ENCODE measurements around the gene EXTL2.
"Not testable (repeated sequence)": the region's sequence is repeated elsewhere in the genome, so short reads cannot be mapped to it uniquely, and the experiment has no call there.

The EXTL2 gene

GRCh38 chr1:100902365-100902764, 7.7 kb upstream of the EXTL2 start:
- H3K4me1 ChIP-seq (ENCODE audit: insufficient read depth, insufficient read length) = no peaks in the 10 kb centered on the region

GRCh38 chr1:100896481-100896982, 1.9 kb upstream of the EXTL2 start:
- Histone ChIP-seq H3K4me1 (ENCODE audit: insufficient read depth, insufficient read length) (no peaks in the 10 kb centered on the region), H3K9ac (ENCODE audit: insufficient read length, low read depth) (peak overlapping the region; percentile 95), H3K27me3 (ENCODE audit: insufficient read depth, insufficient read length) (no peaks in the 10 kb centered on the region), H3K9me3 (ENCODE audit: insufficient read depth, low read length) (peaks cover 14% of the 10 kb centered on the region; the same call in 1 of the 2 replicates), H3K36me3 (ENCODE audit: insufficient read depth, insufficient read length, low read length) (peaks cover 44% of the 10 kb centered on the region), H3K4me3 (ENCODE audit: insufficient read length, low read depth) (peak overlapping the region; percentile 95)
- DNase-seq (ENCODE audit: low read depth, low spot score) = no peak
- no peak for TF ChIP-seq ZNF274 (IDR thresholded peaks at IDR 0.05; ENCODE audit: low read depth, low read length)
- TF ChIP-seq SUZ12 (IDR thresholded peaks at IDR 0.05; ENCODE audit: extremely low read depth, insufficient read depth, insufficient read length) = no peak
- TF ChIP-seq YY1 (IDR thresholded peaks at IDR 0.05; ENCODE audit: insufficient read depth, insufficient read length) = no peak

More at GRCh38 chr1:100902365-100902764, 7.7 kb upstream of the EXTL2 start:
- H3K36me3 ChIP-seq (ENCODE audit: insufficient read depth, insufficient read length, low read length) = peaks cover 78% of the 10 kb centered on the region
- no peak overlapping the region for H3K4me3 ChIP-seq (ENCODE audit: insufficient read length, low read depth)
- H3K27me3 ChIP-seq (ENCODE audit: insufficient read depth, insufficient read length) = no peaks in the 10 kb centered on the region
- H3K9me3 ChIP-seq (ENCODE audit: insufficient read depth, low read length) = peaks cover 14% of the 10 kb centered on the region
- DNase-seq (ENCODE audit: low read depth, low spot score) = no peak
- H3K9ac ChIP-seq (ENCODE audit: insufficient read length, low read depth) = no peak overlapping the region
- TF ChIP-seq YY1 (IDR thresholded peaks at IDR 0.05; ENCODE audit: insufficient read depth, insufficient read length) (no peak), ZNF274 (IDR thresholded peaks at IDR 0.05; ENCODE audit: low read depth, low read length) (no peak), SUZ12 (IDR thresholded peaks at IDR 0.05; ENCODE audit: extremely low read depth, insufficient read depth, insufficient read length) (no peak)

GRCh38 chr1:100895540-100896480, 1.2 kb upstream of the EXTL2 start, which contains the start of gene SLC30A7:
SLC30A7 (plus strand) TSS chr1:100896090; CDS start chr1:100896263, 173 bp downstream.
- DNase-seq (ENCODE audit: low read depth, low spot score) = peak; percentile 85
- peaks cover 46% of the 10 kb centered on the region for H3K36me3 ChIP-seq (ENCODE audit: insufficient read depth, insufficient read length, low read length)
- H3K4me3 ChIP-seq (ENCODE audit: insufficient read length, low read depth) = peak within 1 kb of the TSS; percentile 95
- H3K9ac ChIP-seq (ENCODE audit: insufficient read length, low read depth) = peak within 1 kb of the TSS; percentile 95
- H3K9me3 ChIP-seq (ENCODE audit: insufficient read depth, low read length) = peaks cover 21% of the 10 kb centered on the region
- H3K27me3 ChIP-seq (ENCODE audit: insufficient read depth, insufficient read length) = no peaks in the 10 kb centered on the region
- no peak for TF ChIP-seq SUZ12 (IDR thresholded peaks at IDR 0.05; ENCODE audit: extremely low read depth, insufficient read depth, insufficient read length)
- no peak for TF ChIP-seq ZNF274 (IDR thresholded peaks at IDR 0.05; ENCODE audit: low read depth, low read length)
- no peak for TF ChIP-seq YY1 (IDR thresholded peaks at IDR 0.05; ENCODE audit: insufficient read depth, insufficient read length)
- no peaks in the 10 kb centered on the region for H3K4me1 ChIP-seq (ENCODE audit: insufficient read depth, insufficient read length)

GRCh38 chr1:100893718-100894117, 924 bp downstream of the EXTL2 start:
- no peak for TF ChIP-seq YY1 (IDR thresholded peaks at IDR 0.05; ENCODE audit: insufficient read depth, insufficient read length)
- no peak for TF ChIP-seq ZNF274 (IDR thresholded peaks at IDR 0.05; ENCODE audit: low read depth, low read length)
- no peak for TF ChIP-seq SUZ12 (IDR thresholded peaks at IDR 0.05; ENCODE audit: extremely low read depth, insufficient read depth, insufficient read length)
- Histone ChIP-seq H3K4me3 (ENCODE audit: insufficient read length, low read depth) (peak overlapping the region; percentile 95), H3K27me3 (ENCODE audit: insufficient read depth, insufficient read length) (no peaks in the 10 kb centered on the region), H3K36me3 (ENCODE audit: insufficient read depth, insufficient read length, low read length) (peaks cover 32% of the 10 kb centered on the region), H3K9ac (ENCODE audit: insufficient read length, low read depth) (peak overlapping the region; percentile 39), H3K4me1 (ENCODE audit: insufficient read depth, insufficient read length) (no peaks in the 10 kb centered on the region), H3K9me3 (ENCODE audit: insufficient read depth, low read length) (peaks cover 42% of the 10 kb centered on the region)
- no peak for DNase-seq (ENCODE audit: low read depth, low spot score)

- TF ChIP-seq SUZ12 (IDR thresholded peaks at IDR 0.05; ENCODE audit: extremely low read depth, insufficient read depth, insufficient read length) (no peak), ZNF274 (IDR thresholded peaks at IDR 0.05; ENCODE audit: low read depth, low read length) (no peak), YY1 (IDR thresholded peaks at IDR 0.05; ENCODE audit: insufficient read depth, insufficient read length) (no peak)
- no peaks in the 10 kb centered on the region for H3K27me3 ChIP-seq (ENCODE audit: insufficient read depth, insufficient read length)
Measured at GRCh38 chr1:100892554-100892953, 2.1 kb downstream of the EXTL2 start.

GRCh38 chr1:100891380-100891779, 3.3 kb downstream of the EXTL2 start:
- DNase-seq (ENCODE audit: low read depth, low spot score) = no peak
- no peak for TF ChIP-seq ZNF274 (IDR thresholded peaks at IDR 0.05; ENCODE audit: low read depth, low read length)
- no peak for TF ChIP-seq YY1 (IDR thresholded peaks at IDR 0.05; ENCODE audit: insufficient read depth, insufficient read length)
- Histone ChIP-seq H3K9me3 (ENCODE audit: insufficient read depth, low read length) (peaks cover 51% of the 10 kb centered on the region), H3K27me3 (ENCODE audit: insufficient read depth, insufficient read length) (no peaks in the 10 kb centered on the region), H3K4me3 (ENCODE audit: insufficient read length, low read depth) (no peak overlapping the region), H3K9ac (ENCODE audit: insufficient read length, low read depth) (no peak overlapping the region), H3K4me1 (ENCODE audit: insufficient read depth, insufficient read length) (no peaks in the 10 kb centered on the region), H3K36me3 (ENCODE audit: insufficient read depth, insufficient read length, low read length) (peaks cover 37% of the 10 kb centered on the region)

More at GRCh38 chr1:100892554-100892953, 2.1 kb downstream of the EXTL2 start:
- no peaks in the 10 kb centered on the region for H3K4me1 ChIP-seq (ENCODE audit: insufficient read depth, insufficient read length)
- peaks cover 51% of the 10 kb centered on the region for H3K9me3 ChIP-seq (ENCODE audit: insufficient read depth, low read length)
- no peak overlapping the region for H3K9ac ChIP-seq (ENCODE audit: insufficient read length, low read depth)
- H3K36me3 ChIP-seq (ENCODE audit: insufficient read depth, insufficient read length, low read length) = peaks cover 27% of the 10 kb centered on the region
- no peak overlapping the region for H3K4me3 ChIP-seq (ENCODE audit: insufficient read length, low read depth)
- no peak for DNase-seq (ENCODE audit: low read depth, low spot score)

- H3K4me1 ChIP-seq (ENCODE audit: insufficient read depth, insufficient read length); DNase-seq (ENCODE audit: low read depth, low spot score); H3K4me3 ChIP-seq (ENCODE audit: insufficient read length, low read depth); H3K9ac ChIP-seq (ENCODE audit: insufficient read length, low read depth); H3K27me3 ChIP-seq (ENCODE audit: insufficient read depth, insufficient read length): not testable (repeated sequence)
- Histone ChIP-seq H3K36me3 (ENCODE audit: insufficient read depth, insufficient read length, low read length) (peaks cover 47% of the 10 kb centered on the region), H3K9me3 (ENCODE audit: insufficient read depth, low read length) (peaks cover 51% of the 10 kb centered on the region)
Measured at GRCh38 chr1:100889869-100890482, 4.7 kb downstream of the EXTL2 start.

GRCh38 chr1:100889007-100889406, 5.6 kb downstream of the EXTL2 start:
- H3K4me1 ChIP-seq (ENCODE audit: insufficient read depth, insufficient read length); DNase-seq (ENCODE audit: low read depth, low spot score); H3K9ac ChIP-seq (ENCODE audit: insufficient read length, low read depth); H3K27me3 ChIP-seq (ENCODE audit: insufficient read depth, insufficient read length); H3K4me3 ChIP-seq (ENCODE audit: insufficient read length, low read depth): not testable (repeated sequence)
- H3K36me3 ChIP-seq (ENCODE audit: insufficient read depth, insufficient read length, low read length) = peaks cover 49% of the 10 kb centered on the region
- H3K9me3 ChIP-seq (ENCODE audit: insufficient read depth, low read length) = peaks cover 51% of the 10 kb centered on the region
